ENCODE measurements around the gene PDGFD.

The PDGFD gene

GRCh38 chr11:103947546-103947919 lies 216.4 kb downstream of the PDGFD start:
- no peak for DNase-seq

- no peak for DNase-seq
These were observed 217.0 kb downstream of the PDGFD start for GRCh38 chr11:103946793-103947545.

DNA sequence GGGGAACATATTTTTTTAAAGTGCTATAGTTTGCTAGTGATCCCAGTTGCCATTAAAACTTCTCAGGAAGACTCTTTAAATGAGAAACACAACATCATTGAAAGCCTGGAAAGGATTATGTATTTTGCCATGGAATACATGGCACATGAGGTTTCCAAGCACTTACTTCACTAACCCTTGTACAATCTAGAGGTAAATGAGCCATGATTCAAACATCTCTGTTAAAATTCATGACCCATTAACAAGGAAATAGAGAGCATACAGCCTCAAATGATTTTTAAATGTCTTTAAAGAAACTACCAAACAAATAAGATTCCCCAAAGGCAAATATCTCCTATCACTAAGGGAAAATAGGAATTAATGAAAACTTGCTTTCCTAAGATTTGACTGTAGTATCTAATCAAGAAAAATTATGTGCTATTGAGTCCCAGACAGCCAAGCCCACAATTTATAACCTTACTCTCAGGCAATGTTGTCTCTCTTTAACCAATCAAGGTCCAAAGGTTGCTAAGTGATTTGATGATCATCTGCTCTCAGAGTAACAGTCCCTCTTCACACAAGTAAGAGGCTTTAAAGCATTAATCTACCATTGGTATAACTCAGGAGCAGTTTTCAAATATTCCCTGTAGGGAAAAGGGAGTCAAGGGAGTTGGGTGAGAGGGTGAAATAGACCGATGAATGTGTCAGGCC lies 219.6 kb downstream of the PDGFD start:
- no peak for DNase-seq

- DNase-seq: no peak
These were observed 221.3 kb downstream of the PDGFD start for GRCh38 chr11:103942646-103943045.

DNA sequence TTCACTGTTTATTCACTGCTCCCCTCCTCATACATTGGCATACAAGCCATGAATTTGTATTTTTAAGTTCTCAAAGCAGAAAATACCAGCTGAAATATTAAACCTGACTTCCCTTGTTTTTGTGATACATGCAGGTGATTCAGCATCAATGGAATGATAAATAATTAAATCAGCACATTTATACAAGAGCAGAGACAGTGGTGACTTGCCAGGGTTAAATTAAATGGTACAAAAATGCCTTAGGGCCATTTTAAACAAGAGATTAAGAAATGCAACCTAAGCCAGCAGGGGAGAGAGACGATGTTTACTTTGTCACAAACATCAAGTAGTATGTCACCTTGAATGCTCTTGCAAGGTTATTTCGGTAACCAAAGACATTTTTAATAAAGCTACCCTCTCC lies 223.4 kb downstream of the PDGFD start:
- no peak for DNase-seq

GRCh38 chr11:103939694-103940093 lies 224.3 kb downstream of the PDGFD start:
- no peak for DNase-seq

DNA sequence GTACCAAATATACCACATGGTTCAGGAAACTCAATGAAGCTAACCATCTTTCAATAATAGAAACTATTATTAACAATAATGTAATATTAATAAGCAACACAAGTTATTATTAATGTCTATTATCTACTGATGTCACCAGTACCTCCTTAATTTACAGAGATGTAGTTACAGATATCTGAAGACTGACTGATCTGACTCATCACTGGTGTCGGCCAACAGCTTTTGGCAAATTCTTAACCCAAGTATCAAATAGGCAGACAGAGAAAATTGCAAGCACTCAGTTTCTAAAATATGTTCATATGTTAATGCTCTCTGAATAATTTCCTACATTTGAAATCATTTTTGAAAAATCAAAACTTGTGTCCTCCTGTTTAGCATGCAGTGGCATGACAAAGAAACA lies 227.9 kb downstream of the PDGFD start:
- DNase-seq: no peak

DNA sequence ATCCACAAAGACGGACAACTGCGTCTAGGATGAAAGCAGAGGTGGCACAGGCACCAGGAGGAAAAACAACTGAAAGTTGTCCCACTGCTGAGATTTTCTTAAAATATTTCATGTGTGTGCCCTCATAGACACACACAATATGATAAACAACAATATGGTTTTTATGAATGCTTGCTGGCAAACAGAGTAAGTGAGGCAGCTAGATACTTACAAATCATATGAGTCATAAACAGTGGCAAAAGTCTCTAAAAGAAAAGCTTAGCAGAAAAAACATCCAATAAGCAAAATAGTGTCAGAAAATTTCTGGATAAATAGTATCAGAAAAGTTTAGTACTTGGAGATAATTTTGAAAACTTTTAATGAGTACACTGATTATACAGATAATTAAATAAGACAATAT lies 228.7 kb downstream of the PDGFD start:
- no peak for DNase-seq

DNA sequence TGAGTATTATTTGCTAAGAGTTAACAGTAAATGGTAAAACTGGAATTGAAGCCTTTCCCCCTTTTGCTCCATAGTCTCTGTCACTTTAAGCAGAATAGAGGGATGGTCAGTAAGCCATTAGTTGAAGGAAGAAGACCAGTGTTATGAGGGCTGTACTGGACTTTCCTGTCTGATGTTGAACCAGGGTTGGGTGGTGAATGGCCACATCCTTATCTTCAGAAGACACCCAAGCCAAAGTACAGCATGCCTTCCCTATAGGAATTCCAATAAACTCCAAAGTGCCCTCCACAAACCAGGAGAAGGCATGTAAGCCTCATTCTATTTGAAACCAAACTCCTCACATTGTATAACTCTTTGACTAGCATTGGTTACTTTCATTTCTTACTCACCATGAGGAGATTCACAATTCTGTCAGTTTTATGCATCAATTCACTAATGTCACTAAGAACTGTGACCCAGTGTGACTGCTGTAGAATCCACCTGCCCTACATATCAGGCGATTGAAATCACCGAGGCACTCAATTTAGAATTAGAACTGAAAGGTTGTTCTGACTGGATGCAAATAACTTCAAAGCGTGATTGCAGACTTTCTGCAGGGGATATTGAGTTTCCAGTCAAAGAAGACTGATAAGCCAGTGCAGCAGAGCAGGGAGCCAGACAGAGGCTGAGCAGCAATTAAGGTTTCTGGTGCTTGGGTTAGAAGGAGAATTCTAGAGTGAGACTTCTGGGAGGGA lies 234.6 kb downstream of the PDGFD start:
- DNase-seq: no peak

DNA sequence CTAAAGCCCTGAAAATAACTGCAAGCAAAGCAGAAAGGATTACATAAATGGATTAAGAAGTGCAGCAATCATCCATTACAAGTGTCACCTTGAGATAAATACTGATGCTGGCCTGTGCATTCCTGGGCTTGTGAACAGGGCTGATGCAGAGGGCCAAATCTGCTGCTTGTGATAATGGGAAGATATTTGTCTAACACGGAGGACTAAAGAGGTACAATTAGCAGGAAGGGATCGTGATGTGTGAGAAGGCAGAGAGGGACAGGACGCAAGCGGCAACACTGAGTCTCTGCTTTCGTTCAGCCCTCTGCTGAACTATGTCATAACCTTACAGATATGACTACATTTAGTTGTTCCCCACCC lies 235.2 kb downstream of the PDGFD start:
- no peak for DNase-seq

GRCh38 chr11:103928040-103928801 lies 235.7 kb downstream of the PDGFD start:
- no peak for DNase-seq

DNA sequence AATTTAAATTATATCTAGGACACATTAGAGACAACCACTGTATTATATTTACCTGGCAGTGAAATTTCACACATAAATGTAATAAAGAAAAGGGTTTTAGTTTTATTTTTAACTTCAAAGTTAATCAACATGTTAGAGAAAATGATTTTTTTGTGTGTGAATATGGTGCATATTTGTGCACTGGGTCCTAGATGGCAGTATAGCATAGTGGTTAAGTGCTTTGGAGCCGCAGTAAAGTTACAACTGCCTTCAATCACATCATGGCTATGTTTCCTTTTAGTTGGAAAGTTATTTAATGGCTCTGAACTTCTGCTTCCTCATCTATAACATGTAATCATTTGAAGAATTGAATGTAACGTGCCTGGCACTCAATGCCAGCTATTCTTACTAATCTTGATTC lies 236.4 kb downstream of the PDGFD start:
- DNase-seq: no peak

DNA sequence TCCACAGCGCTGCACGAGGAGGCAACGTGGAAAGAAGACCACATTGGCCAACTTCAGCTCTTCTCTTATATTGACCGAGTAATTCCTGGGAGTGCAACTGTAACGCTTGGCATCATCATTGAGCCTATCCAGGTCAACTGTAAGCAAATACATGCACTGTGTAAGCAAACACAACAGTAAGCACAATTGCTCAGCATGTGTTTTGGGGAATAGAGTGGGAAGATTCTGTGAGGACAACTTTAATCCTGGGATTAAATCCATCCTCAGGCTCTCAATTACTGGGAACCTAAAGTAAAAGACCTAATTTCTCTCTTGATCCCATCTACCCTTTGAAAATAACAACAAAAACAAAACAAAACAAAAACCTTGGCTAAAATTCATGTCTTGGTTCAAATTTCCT lies 237.0 kb downstream of the PDGFD start:
- no peak for DNase-seq

- no peak for DNase-seq
These were observed 239.6 kb downstream of the PDGFD start for GRCh38 chr11:103924166-103925013.

DNA sequence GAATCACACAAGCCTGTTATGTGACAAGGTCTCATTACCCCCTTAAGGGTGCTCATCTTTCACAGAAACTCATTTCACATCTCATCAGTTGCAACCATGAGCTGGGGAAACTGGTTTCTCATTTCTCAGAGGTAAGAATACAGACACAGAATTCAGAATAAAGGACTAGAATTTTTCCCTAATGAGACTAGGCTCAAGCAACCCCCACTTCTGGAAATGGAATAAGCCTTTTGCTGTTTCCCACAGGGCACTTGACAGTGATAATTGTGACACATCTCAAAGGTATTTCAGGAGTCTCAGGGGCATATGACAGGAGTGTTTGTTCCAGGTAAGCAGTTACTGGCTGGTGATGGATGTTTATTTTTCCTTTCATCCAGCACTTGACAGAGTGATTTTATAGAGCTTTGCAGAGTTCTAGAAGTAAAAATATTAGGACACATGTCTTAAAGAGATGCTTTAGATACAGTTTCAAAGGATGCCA lies 240.5 kb downstream of the PDGFD start:
- no peak for DNase-seq

DNA sequence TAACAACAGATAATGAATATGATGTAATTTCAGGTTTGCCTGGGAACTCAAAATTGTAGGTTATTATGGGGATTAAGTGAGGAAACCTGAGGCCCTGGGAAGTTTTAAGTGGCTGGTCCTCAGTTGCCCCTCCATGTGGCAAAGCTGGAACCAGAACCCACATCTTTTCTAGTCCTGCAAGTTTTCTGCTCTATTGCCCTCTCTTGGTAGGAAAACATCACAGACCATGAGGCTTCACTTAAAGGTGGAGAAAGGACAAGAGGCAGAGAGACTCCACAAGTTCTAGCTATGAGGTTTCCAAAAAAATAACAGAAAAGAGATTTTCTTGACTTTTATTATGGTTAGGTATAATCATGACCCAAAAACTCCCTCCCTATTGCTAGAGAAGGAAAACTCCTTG lies 243.0 kb downstream of the PDGFD start:
- no peak for DNase-seq

DNA sequence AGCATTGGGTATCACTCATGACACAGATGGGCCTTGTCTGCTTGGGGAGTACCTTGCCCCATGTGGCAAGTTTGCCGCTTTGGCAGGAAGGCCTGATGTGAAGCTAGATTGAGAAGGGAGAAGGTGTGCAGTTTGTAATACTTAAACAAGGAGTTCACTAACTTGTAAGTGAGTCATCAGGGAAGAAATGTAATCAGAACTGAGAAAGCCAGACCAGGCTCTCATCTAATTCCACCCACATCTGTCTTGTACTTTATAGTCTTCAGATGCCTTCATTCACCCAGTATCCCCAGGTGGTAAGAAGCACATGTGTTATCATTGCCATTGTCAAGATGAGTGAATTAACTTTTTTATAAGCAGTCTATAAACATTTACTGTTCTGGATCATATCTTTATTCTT lies 243.5 kb downstream of the PDGFD start:
- DNase-seq: no peak

- DNase-seq: no peak
These were observed 253.2 kb downstream of the PDGFD start for GRCh38 chr11:103910721-103911120.

- no peak for DNase-seq
These were observed 256.1 kb downstream of the PDGFD start for GRCh38 chr11:103907548-103908455.

GRCh38 chr11:103907136-103907535 lies 256.8 kb downstream of the PDGFD start:
- no peak for DNase-seq

DNA sequence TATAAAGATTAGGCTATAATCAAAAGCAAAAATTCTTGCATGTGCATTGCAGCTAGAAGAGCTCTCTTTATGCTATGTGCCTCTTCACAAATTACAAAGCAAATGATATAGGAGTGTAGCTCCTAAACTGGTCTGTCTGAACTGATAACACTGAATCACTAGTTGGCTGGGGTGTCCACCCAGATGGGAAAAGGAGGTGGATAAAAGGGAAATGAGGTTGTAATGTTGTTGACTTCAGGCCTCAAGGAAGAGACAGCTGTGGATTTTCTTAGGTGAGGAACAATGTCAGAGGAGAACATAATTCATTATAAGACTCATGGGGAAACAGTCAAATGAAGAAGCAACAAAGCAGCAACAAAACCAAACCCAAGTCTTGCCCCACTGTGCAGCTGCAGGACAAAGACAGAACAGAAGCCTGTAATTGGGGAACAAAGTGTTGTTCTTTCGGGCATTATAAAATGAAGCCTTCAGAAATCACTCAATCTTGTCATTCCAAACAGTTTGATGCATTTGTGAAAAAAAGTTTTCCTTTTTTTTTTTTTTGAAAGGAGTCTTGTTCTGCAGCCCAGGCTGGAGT lies 257.6 kb downstream of the PDGFD start:
- DNase-seq: no peak

Measured in effector CD4-positive, alpha-beta T cell (primary cell).